Neuronal stem cell (in vitro differentiated cells): ENCODE measurements around the gene CAMK1D.

Experiments used
- DNase-seq: peaks from one replicate; pipeline ENCODE4 v3.0.0-alpha.2; 2013; ENCODE audit warnings: low spot score
- H2AFZ ChIP-seq: one replicate; pipeline ENCODE4 v1.6.1; 2013; ENCODE audit warnings: mild to moderate bottlenecking, low read length, inconsistent platforms
- H2AK5ac ChIP-seq: 2 replicates; pipeline ENCODE4 v1.6.1; 2013; ENCODE audit warnings: low read depth, mild to moderate bottlenecking, inconsistent platforms, low read length, moderate library complexity, mixed read lengths
- H2BK120ac ChIP-seq: 2 replicates; pipeline ENCODE4 v1.6.1; 2013; ENCODE audit warnings: low read depth, mild to moderate bottlenecking, inconsistent platforms, low read length, moderate library complexity, mixed read lengths
- H2BK12ac ChIP-seq: one replicate; pipeline ENCODE4 v1.6.1; 2013; ENCODE audit warnings: low read length, inconsistent platforms
- H2BK15ac ChIP-seq: 2 replicates; pipeline ENCODE4 v1.6.1; 2013; ENCODE audit warnings: mild to moderate bottlenecking, low read length, inconsistent platforms, mixed read lengths
- H2BK5ac ChIP-seq: one replicate; pipeline ENCODE4 v1.6.1; 2013; ENCODE audit warnings: inconsistent platforms, mild to moderate bottlenecking, low read length, moderate library complexity
- H3K14ac ChIP-seq: one replicate; pipeline ENCODE4 v1.6.1; 2013; ENCODE audit warnings: low read length, inconsistent platforms
- H3K18ac ChIP-seq: 2 replicates; pipeline ENCODE4 v1.6.1; 2013; ENCODE audit warnings: low read length, inconsistent platforms
- H3K23ac ChIP-seq: 2 replicates; pipeline ENCODE4 v1.6.1; 2013; ENCODE audit warnings: low read depth, mild to moderate bottlenecking, mixed read lengths, low read length, inconsistent platforms; ENCODE audit not compliant: poor library complexity
- H3K27ac ChIP-seq: replicated peaks from 3 replicates; pipeline ENCODE4 v1.5.1; 2013; ENCODE audit warnings: low read length, inconsistent platforms
- H3K27me3 ChIP-seq, 3 experiments: 2 replicates each; pipeline ENCODE4 v1.6.1; 2013; ENCODE audit warnings: low read length in 3 of 3, mild to moderate bottlenecking in 2 of 3, inconsistent platforms in 1 of 3, low read depth in 1 of 3, mixed read lengths in 1 of 3, moderate library complexity in 1 of 3; ENCODE audit not compliant: control insufficient read depth in 3 of 3, insufficient read depth in 3 of 3
- H3K36me3 ChIP-seq, 2 donors: replicated peaks in 1 of 2; 2 replicates each; pipeline ENCODE4 v1.6.1; 2013; ENCODE audit warnings: low read length in 2 of 2; ENCODE audit not compliant: control insufficient read depth in 2 of 2, insufficient read depth in 2 of 2
- H3K4ac ChIP-seq: 2 replicates; pipeline ENCODE4 v1.6.1; 2013; ENCODE audit warnings: inconsistent platforms, mild to moderate bottlenecking, low read length, moderate library complexity
- H3K4me1 ChIP-seq, 2 donors: 1 replicate in 1 of 2; 2 replicates in 1 of 2; pipeline ENCODE4 v1.6.1; 2013; ENCODE audit warnings: low read length in 2 of 2, low read depth in 1 of 2; ENCODE audit not compliant: control insufficient read depth in 2 of 2, insufficient read depth in 1 of 2
- H3K4me2 ChIP-seq: one replicate; pipeline ENCODE4 v1.6.1; 2013; ENCODE audit warnings: mild to moderate bottlenecking, low read length, inconsistent platforms; ENCODE audit not compliant: insufficient read depth, poor library complexity, severe bottlenecking
- H3K4me3 ChIP-seq, 2 donors: 2 replicates each; pipeline ENCODE4 v1.5.1; 2013; ENCODE audit warnings: low read length in 2 of 2, mild to moderate bottlenecking in 2 of 2, inconsistent platforms in 1 of 2, moderate library complexity in 1 of 2
- H3K79me1 ChIP-seq: one replicate; pipeline ENCODE4 v1.6.1; 2013; ENCODE audit warnings: low read depth, mild to moderate bottlenecking, inconsistent platforms, low read length, moderate library complexity
- H3K9ac ChIP-seq: one replicate; pipeline ENCODE4 v1.6.1; 2013; ENCODE audit warnings: mild to moderate bottlenecking, low read depth, low read length, inconsistent platforms; ENCODE audit not compliant: poor library complexity
- H3K9me3 ChIP-seq, 2 donors: replicated peaks in 1 of 2; 2 replicates each; pipeline versions ENCODE3 to v1.6.1; 2013; ENCODE audit warnings: low read length in 2 of 2, mild to moderate bottlenecking in 2 of 2, inconsistent platforms in 1 of 2, low read depth in 1 of 2, mixed read lengths in 1 of 2, moderate library complexity in 1 of 2; ENCODE audit not compliant: control insufficient read depth in 2 of 2, insufficient read depth in 1 of 2
- H4K8ac ChIP-seq: one replicate; pipeline ENCODE4 v1.6.1; 2013; ENCODE audit warnings: low read depth, mild to moderate bottlenecking, inconsistent platforms, low read length, moderate library complexity
- H4K91ac ChIP-seq: one replicate; pipeline ENCODE4 v1.6.1; 2013; ENCODE audit warnings: low read length, low read depth, mild to moderate bottlenecking, inconsistent platforms; ENCODE audit not compliant: poor library complexity
- WGBS, 2 donors: extraction: QIAGEN DNeasy Blood & Tissue Kit; methylation state at CpG; one replicate each; pipeline ENCODE4 v1.1.7; 2013; ENCODE audit warnings: missing lambda C conversion rate in 2 of 2, mixed read lengths in 1 of 2; ENCODE audit not compliant: insufficient read length in 2 of 2, insufficient replicate concordance in 1 of 2; ENCODE audit errors: extremely low coverage in 2 of 2; 5-methylcytosine and 5-hydroxymethylcytosine counted together

Gene CAMK1D

DNA sequence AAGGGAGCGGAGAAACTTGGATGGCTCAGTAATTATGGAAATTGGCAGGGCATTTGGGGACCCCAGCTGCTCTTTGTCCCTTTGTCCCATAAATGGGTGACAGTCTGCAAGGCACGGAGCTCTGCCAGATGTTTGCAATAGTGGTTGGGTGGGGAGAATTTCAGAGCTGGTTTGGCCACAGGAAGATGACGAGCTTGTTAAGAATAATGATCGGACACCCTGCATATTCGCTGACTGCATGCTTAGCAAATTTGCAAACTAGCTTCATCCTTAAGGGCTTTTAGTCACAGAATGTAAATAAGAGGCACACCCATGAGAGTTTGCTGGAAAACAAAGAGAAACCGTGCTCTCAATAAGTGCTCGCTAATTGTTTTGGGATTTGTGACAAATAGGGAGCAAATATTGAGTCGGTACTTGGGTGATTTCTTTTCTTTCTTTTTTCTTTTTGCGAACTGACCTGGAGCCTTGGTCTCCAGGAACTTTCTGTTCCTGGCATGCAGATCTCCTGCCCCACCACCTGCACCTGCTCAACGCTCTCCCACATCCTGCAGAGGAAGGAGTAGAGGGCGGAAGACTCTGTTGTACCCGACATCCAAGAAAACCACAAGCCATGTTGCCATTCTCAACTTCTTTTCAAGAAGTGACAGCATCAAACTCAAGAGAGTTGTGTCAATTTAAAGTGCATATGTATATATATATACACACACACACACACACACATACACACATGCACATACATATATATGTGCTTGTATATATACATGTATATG, 238.9 kb downstream of the CAMK1D start:
- Histone ChIP-seq H2BK15ac (no peak overlapping the region), H3K18ac (no peak overlapping the region), H3K9me3 (no peaks in the 10 kb centered on the region), H4K91ac (no peak overlapping the region), H2BK5ac (no peak overlapping the region), H3K14ac (no peak overlapping the region), H3K9ac (no peak overlapping the region), H2BK12ac (no peak overlapping the region), H3K23ac (no peak overlapping the region), H3K4me2 (no peak overlapping the region), H3K79me1 (no peaks in the 10 kb centered on the region), H2AFZ (no peak overlapping the region), H2AK5ac (no peak overlapping the region), H3K27me3 (no peaks in the 10 kb centered on the region), H3K36me3 (no peaks in the 10 kb centered on the region), H3K4me1 (peaks cover 0 to 6% of the 10 kb centered on the region in 2 donors), H3K4me3 (no peak overlapping the region), H3K4ac (no peak overlapping the region), H2BK120ac (no peak overlapping the region), H3K27ac (no peak overlapping the region), H4K8ac (no peak overlapping the region)
- 100% methylated on average over 1 of the region's 12 CpGs; no CpG with 5 or more reads in 1 of the 2 donors for WGBS, 2 donors
- no peak for DNase-seq

DNA sequence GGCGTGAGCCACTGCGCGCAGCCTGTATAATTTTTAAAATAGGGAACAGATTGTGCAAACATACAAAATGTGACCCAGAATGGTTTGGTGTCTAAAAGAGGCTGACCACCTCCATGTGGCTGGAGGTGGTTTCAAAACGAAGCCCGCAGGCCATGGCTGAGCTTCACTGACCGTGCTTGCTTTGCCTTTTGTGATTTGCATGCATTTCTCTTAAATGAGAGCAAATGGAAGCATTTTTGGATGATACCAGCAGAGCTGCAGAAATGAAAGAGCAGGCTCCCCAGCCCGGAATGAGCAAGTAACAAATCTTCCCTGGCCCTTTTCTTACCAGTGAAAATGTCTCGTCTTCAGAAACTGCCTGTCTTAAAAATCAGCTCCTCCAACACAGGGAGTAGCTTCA, 239.9 kb downstream of the CAMK1D start:
- H3K27me3 ChIP-seq: no peaks in the 10 kb centered on the region
- peaks cover 0 to 6% of the 10 kb centered on the region in 2 donors for H3K4me1 ChIP-seq
- WGBS, 2 donors: no CpG with 5 or more reads among the region's 8 CpGs
- H3K79me1 ChIP-seq: no peaks in the 10 kb centered on the region
- H4K8ac ChIP-seq: no peak overlapping the region
- DNase-seq: no peak
- H3K4ac ChIP-seq: no peak overlapping the region
- no peak overlapping the region for H4K91ac ChIP-seq
- no peak overlapping the region for H2BK15ac ChIP-seq
- H2BK12ac ChIP-seq: no peak overlapping the region
- H2BK5ac ChIP-seq: no peak overlapping the region
- H3K14ac ChIP-seq: no peak overlapping the region
- H3K23ac ChIP-seq: no peak overlapping the region
- H3K18ac ChIP-seq: no peak overlapping the region
- no peak overlapping the region for H2AFZ ChIP-seq
- H3K27ac ChIP-seq: no peak overlapping the region
- no peak overlapping the region for H3K4me2 ChIP-seq
- no peaks in the 10 kb centered on the region for H3K9me3 ChIP-seq
- H2AK5ac ChIP-seq: no peak overlapping the region
- no peak overlapping the region for H3K9ac ChIP-seq
- H3K4me3 ChIP-seq: no peak overlapping the region
- no peaks in the 10 kb centered on the region for H3K36me3 ChIP-seq
- H2BK120ac ChIP-seq: no peak overlapping the region

DNA sequence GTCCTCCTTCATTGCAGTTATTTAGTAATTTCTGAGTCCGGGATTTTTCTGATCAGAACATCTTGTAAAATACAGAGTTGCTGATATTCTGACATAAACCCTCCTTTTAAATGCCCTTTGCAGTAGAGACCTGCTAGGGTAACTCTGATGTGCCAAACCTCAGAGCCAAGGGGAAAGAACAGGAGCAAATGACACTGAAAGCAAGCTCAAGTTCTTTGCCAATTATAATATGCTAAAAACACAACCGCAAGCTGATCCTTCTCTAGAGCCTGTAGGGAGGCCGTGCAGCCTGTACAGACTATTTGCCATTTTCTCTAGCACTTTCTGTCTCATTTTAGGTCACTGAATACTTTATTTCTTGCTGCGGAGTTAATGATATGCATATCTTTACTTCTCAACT, 240.4 kb downstream of the CAMK1D start:
- Histone ChIP-seq H4K8ac (no peak overlapping the region), H2BK5ac (no peak overlapping the region), H3K9ac (no peak overlapping the region), H3K18ac (no peak overlapping the region), H3K27me3 (no peaks in the 10 kb centered on the region), H3K9me3 (no peaks in the 10 kb centered on the region), H2AFZ (no peak overlapping the region), H3K4ac (no peak overlapping the region), H3K4me1 (peaks cover 0 to 6% of the 10 kb centered on the region in 2 donors), H3K23ac (no peak overlapping the region), H3K36me3 (no peaks in the 10 kb centered on the region), H3K79me1 (no peaks in the 10 kb centered on the region), H3K4me3 (no peak overlapping the region), H2AK5ac (no peak overlapping the region), H3K27ac (no peak overlapping the region), H4K91ac (no peak overlapping the region), H2BK12ac (no peak overlapping the region), H2BK15ac (no peak overlapping the region), H2BK120ac (no peak overlapping the region), H3K4me2 (no peak overlapping the region), H3K14ac (no peak overlapping the region)
- no peak for DNase-seq
- no CpG with 5 or more reads among the region's 4 CpGs for WGBS, 2 donors

DNA sequence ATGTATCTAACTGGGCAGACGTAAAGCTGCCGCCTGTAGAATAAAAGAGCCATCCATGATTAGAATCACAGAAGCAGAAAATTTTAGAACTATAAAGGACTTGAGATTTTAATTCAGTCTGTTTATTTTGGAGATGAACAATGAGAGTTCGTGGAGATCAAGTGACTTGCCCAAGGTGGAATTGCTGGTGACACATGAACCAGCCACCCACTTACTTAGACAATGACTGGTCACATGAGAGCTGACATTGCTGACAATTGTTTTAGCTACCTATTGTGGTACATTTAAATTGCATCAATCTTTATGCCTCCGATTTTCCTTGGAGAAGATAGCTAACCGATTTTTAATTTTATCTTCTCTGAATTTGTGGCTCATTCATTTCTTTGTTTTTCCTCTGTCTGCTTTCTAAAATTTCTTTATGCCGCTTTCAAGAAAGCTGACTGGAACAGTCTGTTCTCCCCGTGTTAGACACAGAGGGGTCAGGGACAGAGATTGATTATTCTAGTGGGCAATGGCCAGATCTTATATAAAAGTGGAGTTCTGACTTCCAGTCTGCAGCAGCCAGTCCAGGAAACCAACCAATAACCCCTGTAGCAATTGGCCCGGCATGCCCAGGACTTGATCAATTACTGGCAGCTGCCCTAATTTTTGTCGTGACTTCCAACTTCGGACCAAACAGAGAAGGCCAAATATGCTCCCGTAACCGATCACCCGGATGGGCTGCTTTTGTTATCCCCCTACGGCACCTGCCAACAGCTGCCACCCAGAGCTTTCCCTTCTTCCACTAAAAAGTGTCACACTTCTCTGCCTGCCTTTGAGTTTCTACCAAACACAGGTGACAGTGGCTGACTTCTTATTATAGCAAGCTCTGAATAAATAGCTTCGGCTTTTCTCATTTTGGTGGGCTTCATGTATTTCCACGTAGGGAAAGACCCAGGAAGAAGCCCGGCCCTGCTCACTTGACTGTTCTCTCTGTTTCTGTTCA, 241.6 kb downstream of the CAMK1D start:
- H2AK5ac ChIP-seq: no peak overlapping the region
- H2BK15ac ChIP-seq: no peak overlapping the region
- H2BK5ac ChIP-seq: no peak overlapping the region
- no peaks in the 10 kb centered on the region for H3K36me3 ChIP-seq
- no peak overlapping the region for H3K27ac ChIP-seq
- no peak overlapping the region for H3K18ac ChIP-seq
- H2BK120ac ChIP-seq: no peak overlapping the region
- WGBS, 2 donors: no CpG with 5 or more reads among the region's 17 CpGs
- no peaks in the 10 kb centered on the region for H3K27me3 ChIP-seq
- H3K9me3 ChIP-seq: peaks cover 0 to 7% of the 10 kb centered on the region in 2 donors
- no peak for DNase-seq
- H3K79me1 ChIP-seq: no peaks in the 10 kb centered on the region
- H2BK12ac ChIP-seq: no peak overlapping the region
- no peak overlapping the region for H3K4ac ChIP-seq
- H3K14ac ChIP-seq: no peak overlapping the region
- no peak overlapping the region for H4K91ac ChIP-seq
- H3K4me2 ChIP-seq: no peak overlapping the region
- H3K4me1 ChIP-seq: peaks cover 0 to 6% of the 10 kb centered on the region in 2 donors
- H4K8ac ChIP-seq: no peak overlapping the region
- H3K9ac ChIP-seq: no peak overlapping the region
- no peak overlapping the region for H2AFZ ChIP-seq
- H3K4me3 ChIP-seq: no peak overlapping the region
- no peak overlapping the region for H3K23ac ChIP-seq
